ELR (cell line): ENCODE data around the gene GPX7.

ENCODE experiments used
- DNase-seq: peaks from one replicate; pipeline ENCODE4 v3.0.0-alpha.2; 2015; ENCODE audit warnings: low read depth

GPX7 gene

GRCh38 chr1:52588027-52588426 lies 14.1 kb upstream of the GPX7 start:
- no peak for DNase-seq

GRCh38 chr1:52588535-52588934 lies 13.6 kb upstream of the GPX7 start:
- no peak for DNase-seq

- DNase-seq = no peak
Observed at GRCh38 chr1:52590266-52590665, 11.9 kb upstream of the GPX7 start.

- DNase-seq = no peak
Observed at GRCh38 chr1:52592637-52593323, 9.4 kb upstream of the GPX7 start.

- DNase-seq = no peak
Observed at GRCh38 chr1:52593495-52593894, 8.7 kb upstream of the GPX7 start.

GRCh38 chr1:52595061-52595460 lies 7.1 kb upstream of the GPX7 start:
- DNase-seq = no peak

- DNase-seq = no peak
Observed at GRCh38 chr1:52597912-52598311, 4.3 kb upstream of the GPX7 start.

GRCh38 chr1:52598729-52599128 lies 3.4 kb upstream of the GPX7 start:
- DNase-seq = no peak

- no peak for DNase-seq
Observed at GRCh38 chr1:52599236-52599635, 2.9 kb upstream of the GPX7 start.

- no peak for DNase-seq
Observed at GRCh38 chr1:52600533-52601179, 1.5 kb upstream of the GPX7 start.

- DNase-seq = no peak
Observed at GRCh38 chr1:52601519-52601918, 652 bp upstream of the GPX7 start.

GRCh38 chr1:52602856-52603600 lies 857 bp downstream of the GPX7 start:
- peak; percentile 11 for DNase-seq

- no peak for DNase-seq
Observed at GRCh38 chr1:52603630-52604029, 1.5 kb downstream of the GPX7 start.

- peak; percentile 66 for DNase-seq
Observed at GRCh38 chr1:52604063-52604770, 2.0 kb downstream of the GPX7 start.

- no peak for DNase-seq
Observed at GRCh38 chr1:52613636-52614373, 11.6 kb downstream of the GPX7 start.

- DNase-seq = no peak
Observed at GRCh38 chr1:52614671-52615070, 12.5 kb downstream of the GPX7 start.

GRCh38 chr1:52615489-52616042 lies 13.4 kb downstream of the GPX7 start:
- DNase-seq = no peak

- DNase-seq = no peak
Observed at GRCh38 chr1:52621950-52622349, 19.8 kb downstream of the GPX7 start.

GRCh38 chr1:52623812-52624211 lies 21.6 kb downstream of the GPX7 start:
- no peak for DNase-seq

GRCh38 chr1:52627028-52627427 lies 24.9 kb downstream of the GPX7 start:
- DNase-seq = no peak

GRCh38 chr1:52628614-52629324 lies 26.6 kb downstream of the GPX7 start:
- no peak for DNase-seq
